Middle frontal gyrus (tissue), 1 donor: Measurements from ENCODE around the gene OR4C45.
"Not testable (repeated sequence)": the region's sequence is repeated elsewhere in the genome, so short reads cannot be mapped to it uniquely, and the experiment has no call there.

ENCODE experiments used
- DNase-seq: peaks from one replicate; pipeline ENCODE4 v3.0.0-alpha.2; 2015; ENCODE audit warnings: low spot score; ENCODE audit errors: extremely low spot score

OR4C45 gene

DNA sequence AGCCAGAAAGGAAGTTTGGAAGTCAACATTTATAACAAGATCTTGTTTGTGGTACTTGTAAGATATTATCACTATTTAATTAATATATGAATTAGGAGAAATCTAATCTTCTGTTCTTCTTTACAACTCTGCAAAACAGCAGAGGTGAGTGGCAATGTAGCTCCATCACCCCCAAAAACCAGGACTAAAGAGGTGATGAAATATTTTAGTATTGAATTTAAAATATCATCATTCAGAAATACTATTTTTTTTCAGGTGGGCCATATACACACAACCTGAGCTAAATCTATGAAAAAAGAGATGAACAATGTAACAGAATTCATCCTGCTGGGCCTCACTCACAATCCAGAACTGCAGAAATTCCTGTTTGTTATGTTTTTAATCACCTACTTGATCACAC, at the start of gene OR4C45:
TSS of gene OR4C45 (plus strand) at position 301 of the 400 bp plus-strand sequence.
- no peak for DNase-seq

DNA sequence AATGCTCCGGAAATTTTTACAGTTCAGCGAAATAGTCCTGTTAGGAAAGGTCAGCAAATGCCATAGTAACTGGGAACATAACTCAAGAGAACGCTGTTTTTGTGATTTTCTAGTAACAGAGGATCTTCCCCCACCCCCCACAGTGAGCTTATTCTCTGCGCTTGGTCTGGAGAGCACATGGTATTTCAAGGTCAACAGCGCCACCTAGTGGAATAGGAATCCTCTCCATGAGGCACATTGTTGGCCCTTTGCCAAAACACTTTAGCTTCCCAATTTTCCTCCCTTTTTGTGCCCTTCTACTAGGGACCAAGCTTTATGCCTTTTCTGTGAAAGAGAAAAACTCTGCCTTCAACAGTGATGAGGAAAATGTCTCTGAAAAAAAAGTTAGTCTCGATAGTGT, 37.1 kb upstream of the OR4C45 start:
- DNase-seq: peak; percentile 9

DNA sequence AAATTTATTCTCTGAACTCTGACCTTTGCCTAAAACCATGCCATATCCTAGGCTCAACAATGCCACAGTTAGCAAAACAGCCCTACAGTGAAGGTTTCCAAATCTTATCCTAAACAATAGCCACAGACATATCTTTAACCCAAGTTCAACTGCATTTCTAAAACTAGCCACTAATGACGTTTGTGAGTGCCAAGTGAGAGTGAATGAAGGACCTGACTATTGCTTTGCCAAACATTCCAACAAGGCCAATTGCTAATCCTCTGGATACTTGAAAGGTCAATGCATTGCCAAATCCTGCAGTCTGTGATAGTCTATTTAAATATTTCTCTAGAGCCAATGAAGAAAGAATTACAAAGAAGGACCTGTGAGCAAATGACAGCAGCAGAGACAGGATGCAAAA, 2.5 kb upstream of the OR4C45 start:
- DNase-seq: no peak

DNA sequence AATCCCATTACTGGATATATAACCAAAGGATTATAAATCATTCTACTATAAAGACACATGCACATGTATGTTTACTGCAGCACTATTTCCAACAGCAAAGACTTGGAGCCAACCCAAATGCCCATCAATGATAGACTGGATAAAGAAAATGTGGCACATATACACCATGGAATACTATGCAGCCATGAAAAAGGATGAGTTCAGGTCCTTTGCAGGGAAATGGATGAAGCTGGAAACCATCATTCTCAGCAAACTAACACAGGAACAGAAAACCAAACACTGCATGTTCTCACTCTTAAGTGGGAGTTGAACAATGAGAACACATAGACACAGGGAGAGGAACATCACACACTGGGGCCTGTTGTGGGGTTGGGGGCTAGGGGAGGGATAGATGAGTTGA, 3.6 kb downstream of the OR4C45 start:
- DNase-seq: not testable (repeated sequence)

DNA sequence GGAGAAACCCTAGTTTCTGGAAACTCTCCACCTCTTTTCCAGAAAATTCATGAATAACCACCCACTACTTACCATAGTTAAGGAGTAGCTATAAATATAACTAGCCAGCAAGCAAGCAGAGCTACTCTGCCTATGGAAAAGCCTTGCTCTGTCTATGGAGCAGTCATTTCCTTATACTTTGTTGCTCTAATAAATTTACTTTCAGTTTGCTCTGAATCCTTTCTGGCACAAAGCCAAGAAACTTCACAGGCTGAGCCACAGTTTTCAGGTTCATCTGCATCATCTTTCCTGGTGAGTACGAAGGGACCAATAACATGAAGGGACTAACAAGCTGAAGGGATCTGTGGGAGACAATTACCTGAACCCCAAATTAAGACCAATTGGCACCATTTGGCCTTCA, 4.6 kb downstream of the OR4C45 start:
- no peak for DNase-seq

DNA sequence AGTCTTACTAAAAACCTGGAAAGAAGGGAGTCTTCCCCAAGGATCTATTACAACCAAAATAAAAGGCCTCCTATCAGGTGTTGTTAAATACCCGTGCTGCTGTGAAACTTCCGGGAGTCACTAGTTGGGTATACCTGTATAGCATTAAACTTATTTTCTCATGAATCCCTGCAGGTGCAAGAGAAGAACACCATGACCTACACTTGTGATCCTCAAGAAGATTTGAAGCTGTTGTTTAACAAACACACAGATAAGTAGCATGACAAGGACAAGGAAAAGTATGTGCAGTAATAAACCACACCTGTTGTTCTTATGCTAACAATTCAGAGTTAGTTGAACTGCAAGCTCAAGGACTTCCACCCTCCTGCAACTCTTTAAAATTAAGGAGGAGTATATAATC, 12.0 kb downstream of the OR4C45 start:
- DNase-seq: no peak

DNA sequence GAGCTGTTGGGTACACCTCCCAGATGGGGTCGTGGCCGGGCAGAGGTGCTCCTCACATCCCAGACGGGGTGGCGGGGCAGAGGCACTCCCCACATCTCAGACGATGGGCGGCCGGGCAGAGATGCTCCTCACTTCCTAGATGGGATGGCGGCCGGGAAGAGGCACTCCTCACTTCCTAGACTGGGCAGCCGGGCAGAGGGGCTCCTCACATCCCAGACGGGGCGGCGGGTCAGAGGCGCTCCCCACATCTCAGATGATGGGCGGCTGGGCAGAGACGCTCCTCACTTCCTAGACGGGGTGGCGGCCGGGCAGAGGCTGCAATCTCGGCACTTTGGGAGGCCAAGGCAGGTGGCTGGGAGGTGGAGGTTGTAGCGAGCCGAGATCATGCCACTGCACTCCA, 30.4 kb downstream of the OR4C45 start:
- DNase-seq: not testable (repeated sequence)

DNA sequence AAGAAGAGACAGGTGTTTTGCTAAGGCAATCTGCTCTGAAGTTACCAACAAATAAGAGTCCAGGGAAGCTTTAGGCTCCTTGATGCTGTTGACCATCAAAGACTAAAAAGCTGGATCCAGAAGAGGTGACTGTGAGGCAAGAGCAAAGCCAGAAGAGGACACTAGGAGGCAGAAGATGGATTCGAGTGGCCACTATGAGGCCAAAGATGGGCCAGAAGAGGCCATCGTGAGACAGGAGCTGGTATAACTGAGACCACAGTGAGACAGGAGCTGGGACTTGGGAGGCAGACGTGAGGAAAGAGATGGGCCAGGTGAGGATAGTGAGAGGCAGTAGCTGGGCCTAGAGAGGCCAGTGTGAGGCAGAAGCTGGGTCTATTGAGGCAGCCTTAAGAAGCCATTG, 37.7 kb downstream of the OR4C45 start:
- DNase-seq: no peak

DNA sequence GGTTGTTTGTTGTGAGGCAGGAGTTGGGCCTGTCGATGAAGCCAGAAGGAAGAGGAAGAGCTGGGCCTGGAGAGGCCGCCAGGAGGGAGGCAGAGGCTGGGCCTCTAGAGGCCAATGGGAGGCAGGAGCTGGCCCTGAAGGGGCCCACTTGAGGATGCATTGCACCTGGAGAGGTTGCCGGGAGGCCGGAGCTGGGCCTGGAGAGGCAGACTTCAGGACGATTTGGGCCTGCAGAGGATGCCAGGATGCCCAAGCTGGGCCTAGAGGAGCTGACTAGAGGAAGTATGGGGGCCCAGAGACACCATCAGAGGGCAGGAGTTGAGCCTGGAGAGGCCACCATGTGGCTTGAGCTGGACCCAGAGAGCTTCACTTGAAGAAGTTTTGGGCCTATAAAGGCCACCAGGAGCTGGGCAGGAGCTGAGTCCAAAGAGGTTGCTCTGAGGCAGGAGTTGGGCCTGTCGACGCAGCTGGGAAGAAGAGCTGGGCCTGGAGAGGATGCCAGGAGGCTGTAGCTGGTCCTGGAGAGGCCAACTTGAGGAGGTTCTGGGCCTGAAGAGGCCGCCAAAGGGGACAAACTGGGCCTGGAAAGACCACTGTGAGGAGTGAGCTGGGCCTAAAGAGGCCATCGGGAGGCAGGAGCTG, 39.0 kb downstream of the OR4C45 start:
- DNase-seq: no peak

DNA sequence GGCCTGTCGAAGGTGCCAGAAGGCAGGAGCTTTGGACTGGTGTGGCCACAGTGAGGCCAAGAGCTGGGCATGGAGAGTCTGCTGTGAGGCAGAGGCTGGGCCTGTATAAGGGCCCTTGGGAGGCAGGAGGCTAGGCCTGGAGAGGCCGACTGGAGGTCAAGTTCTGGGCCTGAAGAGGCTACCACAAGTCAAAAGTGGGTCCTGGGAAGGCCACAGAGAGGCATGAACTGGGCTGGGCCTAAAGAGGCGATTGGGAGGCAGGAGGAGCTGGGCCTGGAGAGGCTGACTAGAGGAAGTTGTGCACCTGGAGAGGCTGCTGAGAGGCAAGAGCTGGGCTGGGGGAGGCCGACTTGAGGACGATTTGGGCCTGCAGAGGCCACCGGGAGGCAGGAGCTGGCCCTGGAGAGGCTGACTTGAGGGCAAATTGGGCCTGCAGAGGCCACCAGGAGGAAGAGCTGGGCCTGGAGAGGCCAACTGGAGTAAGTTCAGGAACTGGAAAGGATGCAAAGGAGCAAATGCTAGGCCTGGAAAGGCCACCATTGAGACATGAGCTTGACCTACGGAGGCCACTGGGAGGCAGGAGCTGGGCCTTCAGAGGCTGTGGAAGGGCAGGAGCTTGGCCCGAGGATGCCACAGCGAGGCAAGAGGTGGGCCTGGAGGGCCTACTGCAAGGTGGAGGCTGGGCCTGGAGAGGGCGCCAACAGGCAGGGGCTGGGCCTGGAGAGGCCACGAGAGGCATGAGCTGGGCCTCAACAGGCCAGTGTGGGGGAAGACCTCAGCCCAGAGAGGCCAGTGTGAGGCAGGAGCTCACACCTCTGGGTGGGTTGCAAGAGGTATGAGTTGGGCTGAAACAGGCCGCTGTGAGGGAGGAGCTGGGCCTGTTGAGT, 39.8 kb downstream of the OR4C45 start:
- DNase-seq: no peak

DNA sequence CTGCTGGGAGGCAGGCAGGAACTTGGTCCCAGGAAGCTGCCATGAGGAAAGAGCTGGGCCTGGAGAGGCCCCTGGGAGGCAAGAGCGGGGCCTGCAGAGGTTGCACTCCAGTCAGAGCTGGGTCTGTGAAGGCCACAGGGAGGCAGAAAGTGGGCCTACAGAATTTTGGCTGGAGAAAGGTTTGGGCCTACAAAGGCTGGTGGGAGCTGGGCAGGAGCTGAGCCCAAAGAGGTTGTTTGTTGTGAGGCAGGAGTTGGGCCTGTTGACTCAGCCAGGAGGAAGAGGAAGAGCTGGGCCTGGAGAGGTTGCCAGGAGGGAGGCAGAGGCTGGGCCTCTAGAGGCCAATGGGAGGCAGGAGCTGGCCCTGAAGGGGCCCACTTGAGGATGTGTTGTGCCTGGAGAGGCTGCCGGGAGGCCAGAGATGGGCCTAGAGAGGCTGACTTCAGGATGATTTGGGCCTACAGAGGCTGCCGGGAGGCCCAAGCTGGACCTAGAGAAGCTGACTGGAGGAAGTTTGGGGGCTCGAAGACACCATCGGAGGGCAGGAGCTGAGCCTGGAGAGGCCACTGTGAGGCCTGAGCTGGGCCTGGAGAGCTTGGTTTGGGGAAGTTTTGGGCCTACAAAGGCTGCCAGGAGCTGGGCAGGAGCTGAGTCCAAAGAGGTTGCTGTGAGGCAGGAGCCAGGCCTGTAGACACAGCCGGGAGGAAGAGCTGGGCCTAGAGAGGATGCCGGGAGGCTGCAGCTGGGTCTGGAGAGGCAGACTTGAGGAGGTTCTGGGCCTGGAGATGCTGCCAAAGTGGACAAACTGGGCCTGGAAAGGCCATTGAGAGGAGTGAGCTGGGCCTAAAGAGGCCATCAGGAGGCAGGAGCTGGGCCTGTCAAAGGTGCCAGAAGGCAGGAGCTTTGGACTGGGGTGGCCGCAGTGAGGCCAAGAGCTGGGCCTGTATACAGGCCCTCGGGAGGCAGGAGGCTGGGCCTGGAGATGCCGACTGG, 40.7 kb downstream of the OR4C45 start:
- no peak for DNase-seq

DNA sequence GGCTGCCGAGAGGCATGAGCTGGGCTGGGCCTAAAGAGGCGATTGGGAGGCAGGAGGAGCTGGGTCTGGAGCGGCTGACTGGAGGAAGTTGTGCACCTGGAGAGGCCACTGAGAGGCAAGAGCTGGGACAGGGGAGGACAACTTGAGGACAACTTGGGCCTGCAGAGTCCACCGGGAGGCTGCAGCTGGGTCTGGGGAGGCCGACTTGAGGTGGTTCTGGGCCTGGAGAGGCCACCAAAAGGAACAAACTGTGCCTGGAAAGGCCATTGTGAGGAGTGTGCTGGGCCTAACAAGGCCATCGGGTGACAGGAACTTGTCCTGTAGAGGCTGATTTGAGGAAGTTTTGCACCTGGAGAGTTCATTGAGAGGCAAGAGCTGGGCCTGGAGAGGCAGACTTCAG, 41.5 kb downstream of the OR4C45 start:
- DNase-seq: no peak

DNA sequence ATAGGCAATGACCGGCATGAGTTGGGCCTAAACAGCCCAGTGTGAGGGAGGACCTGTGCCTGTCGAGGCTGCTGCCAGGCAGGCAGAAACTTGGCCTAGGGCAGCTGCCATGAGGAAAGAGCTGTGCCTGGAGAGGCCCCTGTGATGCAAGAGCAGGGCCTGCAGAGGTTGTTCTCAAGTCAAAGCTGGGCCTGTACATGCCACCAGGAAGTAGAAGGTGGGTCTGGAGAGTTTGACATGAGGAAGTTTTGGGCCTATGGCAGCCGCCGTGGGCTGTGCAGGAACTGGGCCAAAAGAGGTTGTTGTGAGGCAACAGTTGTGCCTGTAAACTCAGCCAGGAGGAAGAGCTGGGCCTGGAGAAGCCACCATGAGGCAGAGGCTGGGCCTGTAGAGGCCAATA, 43.2 kb downstream of the OR4C45 start:
- DNase-seq: no peak

DNA sequence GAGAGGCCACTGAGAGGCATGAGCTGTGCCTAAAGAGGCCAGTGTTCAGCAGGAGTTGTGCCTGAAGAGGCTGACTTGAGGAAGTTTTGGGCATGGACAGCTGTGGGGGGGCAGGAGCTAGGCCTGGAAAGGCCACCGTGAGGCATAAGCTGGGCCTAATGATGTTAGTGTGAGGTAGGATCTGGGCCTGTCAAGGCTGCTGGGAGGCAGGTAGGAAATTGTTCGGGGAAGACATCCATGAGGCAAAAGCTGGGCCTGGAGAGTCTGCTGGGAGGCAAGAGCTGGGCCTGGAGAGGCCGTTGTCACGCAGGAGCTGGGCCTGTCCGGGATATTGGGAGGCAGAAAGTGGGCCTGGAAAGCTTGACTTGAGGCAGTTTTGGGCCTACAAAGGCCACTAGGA, 44.9 kb downstream of the OR4C45 start:
- DNase-seq: no peak

DNA sequence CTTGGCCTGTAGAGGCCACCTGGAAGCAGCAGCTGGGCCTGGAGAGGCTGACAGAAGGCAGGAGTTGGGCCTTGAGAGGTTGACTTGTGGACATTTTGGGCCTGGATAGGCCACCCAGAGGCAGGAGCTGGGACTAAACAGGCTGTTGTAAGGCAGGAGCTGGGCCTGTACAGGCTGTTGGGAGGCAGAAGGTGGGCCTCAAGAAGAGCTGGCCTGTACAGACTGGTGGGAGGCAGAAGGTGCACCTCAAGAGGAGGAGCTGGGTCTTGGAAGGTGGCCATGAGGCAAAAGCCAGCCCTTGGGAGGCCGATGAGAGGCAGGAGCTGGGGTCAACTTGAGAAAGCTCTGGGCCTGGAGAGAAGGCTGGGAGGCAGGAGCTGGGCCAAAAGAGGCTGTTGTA, 45.3 kb downstream of the OR4C45 start:
- DNase-seq: no peak

DNA sequence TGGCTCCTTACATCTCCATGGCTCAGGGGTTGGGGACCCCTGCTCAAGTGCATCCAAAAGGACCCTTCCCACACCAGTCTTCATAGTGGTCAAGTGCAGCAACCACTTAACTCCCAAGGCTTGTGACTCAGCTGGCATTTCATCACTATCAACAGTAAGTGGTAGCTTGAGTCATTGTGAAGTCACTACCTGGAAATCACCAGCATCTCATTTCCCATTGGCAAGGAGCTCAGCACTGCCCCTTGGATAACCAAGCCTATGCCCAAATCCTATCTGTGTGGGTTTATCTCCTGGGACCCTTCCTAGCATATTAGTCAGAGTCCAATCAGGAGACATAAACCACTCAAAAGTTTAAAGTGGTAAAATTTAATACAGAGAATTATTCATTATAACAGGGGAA, 46.3 kb downstream of the OR4C45 start:
- DNase-seq: not testable (repeated sequence)

DNA sequence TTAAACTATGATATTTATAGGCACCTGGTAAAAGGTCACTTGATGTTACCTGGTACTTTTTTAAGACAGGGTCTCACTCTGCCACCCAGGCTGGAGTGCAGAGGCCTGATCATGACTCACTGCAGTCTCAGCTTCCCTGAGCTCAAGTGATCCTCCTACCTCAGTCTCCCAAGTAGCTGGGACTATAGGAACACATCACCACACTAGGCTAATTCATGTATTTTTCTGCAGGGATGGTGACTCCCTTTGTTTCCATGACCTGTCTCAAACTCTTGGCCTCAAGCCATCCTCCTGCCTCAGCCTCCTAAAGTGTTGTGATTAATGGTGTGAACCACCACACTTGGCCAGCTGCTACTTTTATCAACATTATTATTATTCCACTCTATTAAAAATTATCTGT, 47.6 kb downstream of the OR4C45 start:
- DNase-seq: no peak
